AML-193 (cell line): ENCODE data around the gene WNK1.
A peak's percentile ranks its signal among the peaks of the same experiment; 100 is the strongest.
"Not testable (repeated sequence)": the region's sequence is repeated elsewhere in the genome, so short reads cannot be mapped to it uniquely, and the experiment has no call there.

ENCODE experiments used
- DNase-seq, 2 experiments: peaks; one replicate each; lab custom pipeline; 2025; lab: John Stamatoyannopoulos, UW

The WNK1 gene

DNA sequence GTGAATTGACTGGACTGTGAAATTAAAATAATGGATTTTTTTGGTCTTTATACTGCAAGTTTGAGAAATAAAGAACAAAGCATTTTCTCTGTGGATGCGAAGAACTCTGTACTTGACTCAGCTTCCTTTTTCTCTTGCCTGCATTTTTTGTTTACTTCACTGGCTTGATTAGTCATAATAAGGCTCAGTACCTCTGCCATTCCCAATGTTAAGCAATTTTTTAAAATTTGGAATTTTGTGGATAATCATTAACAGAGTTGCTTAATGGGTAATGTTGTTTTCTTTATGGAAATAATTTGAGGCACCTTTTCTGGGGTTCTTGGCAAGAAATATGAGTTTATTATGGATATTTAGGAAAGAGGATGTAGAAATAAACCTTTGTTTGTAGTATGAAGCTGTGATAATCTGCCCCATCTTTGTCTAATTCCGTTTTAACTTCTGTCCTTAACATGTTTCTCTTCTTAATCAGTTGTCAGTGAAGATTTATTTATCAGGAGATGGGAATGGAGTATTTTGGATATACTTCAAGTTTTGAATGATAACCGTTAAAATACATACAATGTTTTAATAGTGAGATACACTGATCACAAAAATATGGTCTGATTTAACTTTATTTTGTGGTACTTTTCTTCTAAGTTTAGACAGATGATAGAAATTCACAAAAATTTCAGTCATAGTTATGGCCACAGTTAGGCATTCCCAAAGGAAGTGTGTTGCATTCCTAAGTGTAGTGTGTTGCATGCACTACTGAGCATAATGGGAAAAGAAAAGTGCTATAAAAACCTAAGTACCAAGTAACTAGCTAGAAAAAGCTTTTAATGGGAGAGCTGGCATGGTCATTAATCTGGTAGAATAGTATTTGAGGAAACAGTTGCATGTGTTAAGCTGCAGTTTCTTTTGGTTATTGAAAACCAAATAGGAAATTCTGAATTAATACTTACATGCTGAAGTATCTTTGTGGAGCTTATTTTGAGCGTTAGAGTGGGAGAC is 27.7 kb downstream of the WNK1 start:
- DNase-seq = peak; percentile 10 to 12

DNA sequence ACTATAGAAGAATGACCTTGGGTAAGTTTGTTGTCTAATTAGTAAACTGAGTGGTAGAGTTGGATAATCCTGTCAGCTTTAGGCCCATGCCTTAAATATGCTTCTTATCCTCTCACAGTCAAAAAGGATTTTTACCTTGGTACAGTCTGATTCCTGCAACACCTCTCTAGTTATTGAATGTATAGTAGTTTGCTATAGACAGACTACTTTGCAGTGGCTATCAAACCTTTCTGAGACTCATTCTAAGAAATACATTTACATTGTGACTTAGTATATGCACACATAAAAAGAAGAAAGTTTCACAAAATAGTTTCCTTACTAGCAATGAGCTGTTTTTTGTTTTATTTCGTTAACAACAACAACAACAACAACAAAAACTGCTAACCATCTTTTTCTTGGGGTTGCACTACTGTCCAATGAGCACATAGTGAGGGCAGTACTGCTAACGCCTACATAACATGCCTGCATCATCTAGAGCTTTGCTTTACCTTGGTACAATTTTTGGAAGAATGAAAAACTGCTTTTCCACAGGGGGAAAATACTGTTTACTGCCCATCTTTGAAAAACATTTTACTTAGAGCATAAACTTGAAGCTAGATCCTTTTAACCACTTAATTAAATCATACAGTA is 28.5 kb downstream of the WNK1 start:
- DNase-seq = no peak

DNA sequence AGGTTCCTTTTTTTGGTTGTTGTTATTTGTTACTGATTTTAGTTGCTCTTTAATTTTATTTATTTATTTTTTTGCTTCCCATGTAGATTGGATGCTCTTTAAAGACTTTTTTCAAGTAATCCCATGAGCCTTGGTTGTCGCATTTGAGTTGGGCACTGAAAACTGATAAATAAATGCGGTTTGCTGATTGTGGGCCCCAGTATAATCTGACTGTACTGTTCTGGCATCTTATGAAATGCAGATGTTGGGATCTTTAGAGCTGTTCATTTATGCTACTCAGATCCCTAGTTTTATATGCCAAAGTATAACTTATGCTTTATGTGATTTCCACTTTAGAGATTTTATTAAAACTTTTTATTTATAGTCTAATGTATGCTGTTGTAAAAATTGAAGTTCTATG is 33.3 kb downstream of the WNK1 start:
- no peak for DNase-seq

DNA sequence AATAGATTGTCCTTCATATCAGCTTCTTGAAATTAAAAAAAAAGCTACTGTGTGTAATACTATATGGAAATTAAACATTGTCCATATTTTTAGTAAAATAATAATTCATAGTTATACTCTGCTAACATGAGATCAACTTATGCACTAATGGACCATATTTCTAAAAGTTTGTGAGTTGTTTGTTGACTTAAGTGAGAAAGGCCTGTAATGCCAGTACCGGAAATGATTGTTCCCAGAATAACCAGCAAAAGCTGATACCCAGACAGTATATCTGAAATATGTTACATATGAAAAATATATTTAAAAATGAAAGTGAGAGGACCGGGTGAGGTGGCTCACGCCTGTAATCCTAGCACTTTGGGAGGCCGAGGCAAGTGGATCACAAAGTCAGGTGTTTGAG is 35.9 kb downstream of the WNK1 start:
- DNase-seq = no peak

DNA sequence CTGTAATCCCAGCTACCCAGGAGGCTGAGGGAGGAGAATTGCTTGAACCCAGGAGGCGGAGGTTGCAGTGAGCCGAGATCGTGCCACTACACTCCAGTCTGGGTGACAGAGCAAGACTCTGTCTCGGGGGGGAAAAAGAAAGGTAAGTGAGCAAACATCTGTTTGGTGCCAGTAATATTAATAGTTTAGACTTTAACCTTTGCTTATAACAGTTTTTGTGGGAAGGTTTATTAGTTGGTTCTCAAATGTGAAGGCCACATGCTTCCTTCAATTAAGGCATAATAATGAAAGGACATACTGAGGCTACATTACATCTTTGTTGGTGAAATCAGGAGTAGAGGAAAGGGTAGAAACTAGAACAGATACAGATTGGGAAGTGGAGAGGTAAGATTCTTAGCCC is 36.4 kb downstream of the WNK1 start:
- not testable (repeated sequence) for DNase-seq

DNA sequence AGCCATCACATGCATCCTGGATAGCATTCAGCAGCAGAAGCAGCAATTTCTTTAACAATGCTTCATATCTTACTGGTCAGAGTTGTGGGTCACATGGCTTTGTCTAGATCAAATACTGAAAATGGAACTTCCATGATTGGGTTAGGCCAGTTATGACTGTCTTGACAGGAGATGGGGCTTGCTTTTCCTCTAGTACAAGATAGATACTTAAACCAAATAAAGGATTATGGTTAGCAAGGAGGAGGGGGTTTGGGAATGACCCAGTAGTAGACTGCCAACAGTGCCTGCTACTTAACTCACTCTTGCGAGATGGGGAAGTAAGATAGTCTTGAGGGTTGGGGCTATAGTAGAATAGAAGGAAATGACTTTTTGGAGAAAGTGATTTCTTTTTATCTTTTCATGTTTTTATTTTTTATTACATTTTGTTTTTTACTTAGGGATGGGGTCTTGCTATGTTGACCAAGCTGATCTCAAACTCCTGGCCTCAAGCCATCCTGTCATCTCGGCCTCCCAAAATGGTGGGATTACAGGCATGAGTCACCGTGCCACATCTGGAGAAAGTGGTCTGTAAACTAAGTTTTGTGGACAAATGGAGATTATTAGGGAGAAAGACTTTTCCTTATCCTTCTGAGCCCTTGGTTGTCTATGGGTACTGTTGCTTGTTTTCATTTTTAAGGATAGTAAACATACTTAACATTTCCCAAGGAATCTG is 37.6 kb downstream of the WNK1 start:
- no peak for DNase-seq

DNA sequence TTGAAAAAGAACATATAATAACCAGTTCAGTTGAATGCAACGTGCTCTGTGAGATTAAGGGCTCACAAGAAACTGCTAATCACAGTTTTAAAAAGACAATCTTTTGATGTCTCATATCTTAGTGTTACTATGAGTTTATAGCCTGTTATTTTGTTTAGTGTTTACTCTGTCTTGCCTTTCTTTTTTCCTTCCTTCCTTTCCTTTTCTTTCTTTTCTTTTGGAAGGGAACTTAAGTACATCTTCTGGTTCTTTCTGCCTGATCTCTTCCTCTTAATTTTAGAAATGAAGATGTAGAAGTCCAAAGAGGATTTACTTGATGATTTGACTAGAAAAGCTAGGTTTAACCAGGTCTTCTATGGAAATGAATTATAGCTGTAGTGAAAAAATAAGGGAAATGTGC is 38.2 kb downstream of the WNK1 start:
- DNase-seq = no peak

DNA sequence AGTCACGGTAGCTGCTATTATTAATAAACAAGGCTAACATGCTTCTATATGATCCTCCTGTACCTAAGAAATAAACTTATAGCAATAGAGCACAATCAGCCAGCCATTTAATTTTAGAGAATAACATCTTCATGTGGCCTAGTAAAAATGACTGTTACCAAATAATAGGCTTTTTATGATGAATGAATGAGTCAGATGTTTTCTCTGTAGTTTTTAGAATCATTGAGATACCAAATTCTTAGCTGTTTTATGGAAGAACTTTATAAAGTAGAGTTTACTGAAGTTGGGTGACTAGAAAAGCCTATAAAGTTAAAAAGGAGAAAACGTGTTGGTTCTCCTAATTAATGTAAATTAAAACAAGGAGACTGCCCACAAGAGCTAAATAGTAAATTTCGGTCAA is 40.7 kb downstream of the WNK1 start:
- DNase-seq = no peak

DNA sequence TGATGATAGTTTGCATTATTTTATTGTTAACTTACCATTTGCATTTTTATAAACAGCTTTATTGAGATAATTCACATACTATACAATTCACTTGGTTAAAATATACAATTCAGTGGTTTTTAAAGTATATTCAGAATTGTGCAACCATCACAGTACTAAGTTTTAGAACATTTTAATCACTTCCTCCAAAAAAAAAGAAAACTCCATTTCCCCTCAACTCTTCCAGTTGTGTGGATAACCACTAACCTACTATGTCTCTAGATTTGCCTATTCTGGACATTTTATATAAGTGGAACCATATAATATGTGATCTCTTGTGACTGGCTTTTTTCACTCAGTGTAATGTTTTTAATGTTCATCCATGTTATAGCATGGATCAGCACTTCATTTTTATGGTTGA is 41.3 kb downstream of the WNK1 start:
- peak; percentile 19 to 38 for DNase-seq

DNA sequence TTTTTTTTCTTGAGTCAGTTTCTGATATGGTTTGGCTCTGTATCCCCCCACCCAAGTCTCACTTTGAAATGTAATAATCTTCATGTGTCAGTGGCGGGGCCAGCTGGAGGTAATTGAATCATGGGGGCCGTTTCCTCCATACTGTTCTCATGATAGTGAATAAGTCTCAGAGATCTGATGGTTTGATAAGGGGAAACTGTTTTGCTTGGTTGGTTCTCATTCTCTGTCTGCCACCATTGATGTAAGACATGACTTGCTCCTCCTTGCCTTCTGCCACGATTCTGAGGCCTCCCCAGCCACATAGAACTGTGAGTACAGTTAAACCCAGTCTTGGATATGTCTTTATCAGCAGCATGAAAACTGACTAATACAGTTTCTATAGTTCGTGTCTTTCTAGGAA is 42.9 kb downstream of the WNK1 start:
- no peak for DNase-seq

DNA sequence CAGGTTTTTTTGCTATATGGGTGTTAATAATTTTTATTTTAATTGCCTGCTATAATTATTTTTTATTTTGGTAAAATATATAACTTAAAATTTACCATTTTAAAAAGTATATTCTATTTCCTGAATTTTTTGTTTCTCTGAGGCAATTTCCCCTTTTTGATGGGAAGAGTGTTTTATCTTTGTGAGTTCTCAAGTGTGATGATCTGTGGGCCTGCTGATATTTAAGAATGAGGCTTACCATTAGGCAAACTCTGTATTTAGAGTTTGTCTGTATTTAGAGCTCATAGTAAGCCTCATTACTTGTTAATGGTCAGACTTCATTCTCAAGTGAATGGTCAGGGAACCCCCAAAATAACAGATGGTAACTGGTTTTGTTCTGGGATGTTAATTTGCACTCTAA is 48.0 kb downstream of the WNK1 start:
- DNase-seq = peak; percentile 11 to 18

DNA sequence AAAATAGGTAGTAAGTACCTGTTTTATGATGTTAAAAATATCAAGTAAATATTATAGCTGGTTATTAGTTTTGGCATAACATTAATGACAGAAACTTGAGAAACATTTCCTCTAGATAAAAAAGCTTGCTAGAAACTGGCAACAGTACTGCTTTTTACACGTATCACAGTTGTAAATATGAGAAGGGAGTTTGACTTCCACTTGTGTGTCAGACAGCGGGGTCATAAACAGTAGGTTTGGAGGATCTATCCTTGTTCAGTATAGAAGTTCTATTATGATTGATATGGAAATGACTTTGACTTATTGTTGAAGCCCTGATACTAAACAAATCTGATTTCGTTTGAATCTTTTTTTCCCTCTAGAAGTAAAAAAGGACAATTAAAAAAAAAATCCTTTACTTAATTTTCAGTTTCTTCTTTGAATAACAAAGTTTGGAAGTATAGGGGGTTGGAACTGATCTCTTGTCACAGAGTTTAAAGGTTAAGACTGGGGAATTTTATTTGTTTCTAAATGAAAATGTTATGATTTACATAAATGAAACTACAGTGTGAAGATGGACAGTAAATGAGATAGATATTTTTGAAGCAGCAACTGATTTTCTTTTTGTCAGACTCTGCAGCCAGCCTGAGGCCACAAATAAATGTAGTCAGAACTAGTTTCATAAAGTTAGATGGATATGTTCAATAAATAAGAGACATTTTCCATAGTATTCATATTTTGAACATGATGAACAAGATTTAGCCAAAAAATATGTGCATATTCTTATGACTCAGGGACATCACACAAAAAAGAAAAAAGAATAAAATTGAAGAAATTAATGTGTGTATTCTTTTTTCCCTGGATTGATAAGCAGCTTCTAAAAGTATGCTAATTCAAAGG is 50.1 kb downstream of the WNK1 start:
- DNase-seq = no peak

DNA sequence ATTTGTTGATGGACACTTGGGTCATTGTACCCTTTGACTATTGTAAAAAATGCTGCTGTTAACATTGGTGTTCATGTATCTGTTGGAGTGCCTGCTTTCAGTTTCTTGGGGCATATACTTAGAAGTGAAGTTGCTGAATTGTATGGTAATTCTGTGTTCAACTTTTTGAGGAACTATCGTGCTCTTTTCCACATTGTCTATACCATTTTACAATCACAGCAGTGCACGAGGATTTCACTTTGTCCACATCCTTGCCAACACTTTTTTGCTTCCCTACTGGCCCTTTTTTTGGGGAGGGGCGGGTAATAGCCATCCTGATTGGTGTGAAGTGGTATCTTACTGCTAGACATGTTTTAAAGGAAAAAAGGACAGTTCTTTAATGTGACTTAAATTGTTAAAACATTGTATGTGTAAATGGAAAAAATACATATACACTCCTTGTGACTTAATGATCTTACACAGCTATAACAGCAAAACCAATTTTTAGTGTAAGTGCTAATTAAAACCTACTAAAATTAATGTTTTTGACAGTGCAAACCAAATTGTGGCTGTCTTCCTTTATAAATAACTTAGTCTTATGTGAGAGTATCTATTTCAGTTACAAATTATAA is 52.7 kb downstream of the WNK1 start:
- DNase-seq = no peak

DNA sequence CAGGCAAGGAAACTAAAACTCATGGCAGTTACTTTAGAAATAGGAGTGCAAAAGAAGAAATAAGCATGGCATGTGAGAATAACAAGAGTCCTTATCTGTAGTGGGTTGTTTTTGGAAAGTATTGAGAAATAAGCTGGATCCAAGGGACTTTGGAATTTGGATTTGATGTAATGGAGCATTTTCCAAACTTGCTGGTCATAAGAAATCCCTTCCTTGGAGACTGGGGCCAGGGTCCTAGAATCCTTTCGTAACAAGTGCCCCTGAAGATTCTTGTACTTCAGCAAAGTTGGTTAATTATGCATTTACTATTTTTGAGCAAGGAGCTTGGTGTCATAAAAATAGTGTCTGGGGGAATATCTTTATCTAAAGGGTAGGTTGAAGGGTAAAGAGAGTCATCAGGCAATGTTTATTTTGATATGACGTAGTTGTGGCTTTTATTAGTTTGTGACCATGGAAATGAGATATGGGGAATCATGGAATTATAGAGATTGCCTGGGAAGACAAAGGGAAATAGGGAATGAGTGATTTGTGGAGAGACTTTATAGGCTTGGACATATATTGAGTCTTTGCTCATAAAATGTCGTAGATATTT is 53.9 kb downstream of the WNK1 start:
- no peak for DNase-seq

DNA sequence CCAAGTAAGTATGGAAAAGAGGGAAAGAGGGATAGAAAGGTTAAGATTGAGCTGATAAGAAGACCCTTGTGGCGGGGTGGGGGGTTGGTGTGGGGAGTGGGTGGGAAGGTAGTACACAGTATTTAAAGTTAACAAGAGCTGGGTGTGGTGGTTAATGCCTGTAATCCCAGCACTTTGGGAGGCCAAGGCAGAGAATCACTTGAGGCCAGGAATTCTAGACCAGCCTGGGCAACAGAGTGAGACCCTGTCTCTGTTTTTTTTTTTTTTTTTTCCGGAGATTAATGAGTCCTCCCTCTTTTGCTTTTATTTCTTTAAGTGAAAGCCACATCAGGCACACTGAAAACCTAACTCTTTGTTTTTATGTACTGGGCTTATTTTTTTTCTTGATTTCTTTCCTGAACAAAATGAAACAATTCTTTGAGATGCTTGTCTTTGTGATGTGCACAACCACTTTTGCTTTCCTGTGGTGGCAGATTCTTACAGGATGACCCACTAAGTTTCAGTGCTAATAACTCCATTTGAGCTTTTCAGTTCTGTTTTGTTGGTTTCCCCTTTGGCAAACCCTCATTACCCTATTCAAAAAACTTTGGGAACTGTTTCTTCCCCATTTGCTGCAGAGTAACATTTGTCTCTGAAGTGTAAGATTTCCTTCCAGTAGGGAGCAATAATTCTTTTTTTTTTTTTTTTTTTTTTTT is 54.8 kb downstream of the WNK1 start:
- no peak for DNase-seq

DNA sequence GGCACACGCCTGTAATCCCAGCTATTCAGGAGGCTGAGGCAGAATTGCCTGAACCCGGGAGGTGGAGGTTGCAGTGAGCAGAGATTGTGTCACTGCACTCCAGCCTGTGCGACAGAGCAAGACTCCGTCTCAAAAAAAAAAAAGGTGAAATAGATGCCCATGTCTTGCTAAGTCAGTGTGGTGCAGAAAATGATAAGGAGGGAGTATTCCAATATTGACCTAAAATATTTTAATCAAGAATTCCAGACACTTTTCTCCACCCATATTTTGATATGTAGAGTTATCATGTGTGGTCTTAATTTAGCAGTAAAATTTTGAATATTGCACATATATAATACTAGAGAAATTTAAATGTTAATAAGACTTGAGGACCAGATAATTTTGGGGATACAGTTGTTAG is 57.7 kb downstream of the WNK1 start:
- DNase-seq = no peak

DNA sequence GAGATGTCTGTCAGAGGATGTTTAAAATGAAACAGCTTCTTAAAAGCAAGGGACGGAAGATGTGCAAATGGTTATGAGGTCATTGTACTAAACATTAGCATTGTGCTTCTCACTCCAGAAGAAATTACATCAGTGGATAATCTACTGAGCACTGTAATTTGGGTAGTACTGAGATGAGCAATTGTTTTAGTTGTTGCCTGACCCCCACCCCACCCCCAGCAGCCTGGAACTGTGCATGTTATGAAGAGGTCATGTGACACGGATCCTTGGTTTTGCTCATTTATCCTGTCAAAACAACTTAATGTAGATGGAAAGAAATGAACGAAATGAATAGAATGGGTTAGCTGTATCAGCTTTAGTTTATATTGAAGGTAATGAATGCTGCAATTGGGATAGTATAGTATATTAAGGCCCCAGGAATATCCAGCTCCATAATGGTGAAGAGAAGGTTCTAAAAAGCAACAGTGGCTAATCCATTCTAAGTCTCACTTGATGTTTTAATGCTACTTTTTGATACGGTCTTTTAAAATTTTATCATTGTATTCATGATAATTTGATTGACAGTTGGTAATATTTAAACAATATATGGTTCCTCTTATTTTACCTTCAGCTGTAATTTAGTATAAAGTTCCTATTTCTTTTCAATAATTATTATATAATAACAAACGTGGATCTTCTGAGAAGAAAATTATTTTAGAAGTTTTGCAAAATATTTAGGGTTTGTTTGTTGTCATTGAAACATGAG is 58.5 kb downstream of the WNK1 start:
- no peak for DNase-seq

DNA sequence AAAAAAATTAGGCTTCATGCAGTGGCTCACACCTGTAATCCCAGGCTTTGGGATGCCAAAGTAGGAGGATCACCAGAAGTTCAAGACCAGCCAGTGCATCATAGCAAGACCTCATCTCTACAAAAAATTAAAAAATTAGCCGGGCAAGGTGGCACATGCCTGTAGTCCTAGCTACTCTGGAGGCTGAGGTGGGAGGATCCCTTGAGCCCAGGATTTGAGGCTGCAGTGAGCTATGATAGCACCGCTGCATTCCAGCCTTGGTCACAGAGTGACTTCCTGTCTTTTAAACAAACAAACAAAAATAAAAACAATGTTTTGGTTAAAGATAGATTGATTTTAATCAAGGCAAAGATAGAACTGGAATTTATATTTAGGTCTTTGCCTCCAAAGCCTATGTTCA is 60.6 kb downstream of the WNK1 start:
- DNase-seq = no peak

DNA sequence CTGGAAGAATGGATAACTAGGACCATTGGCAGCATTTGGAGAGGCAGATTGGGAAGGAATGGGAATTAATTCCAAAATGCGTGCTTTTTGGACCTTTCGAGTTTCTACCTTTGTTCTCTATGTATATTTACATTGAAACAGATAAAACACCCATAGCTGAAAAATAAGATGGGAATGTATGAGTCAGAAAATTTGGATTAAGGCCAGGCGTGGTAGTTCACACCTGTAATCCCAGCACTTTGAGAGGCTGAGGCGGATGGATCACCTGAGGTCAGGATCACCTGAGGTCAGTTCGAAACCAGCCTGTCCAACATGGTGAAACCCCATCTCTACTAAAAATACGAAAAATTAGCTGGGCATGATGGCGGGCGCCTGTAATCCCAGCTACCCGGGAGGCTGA is 65.1 kb downstream of the WNK1 start:
- DNase-seq = not testable (repeated sequence)
